AG10803 (cell line): ENCODE data around the gene TXNDC5.

Experiments
- DNase-seq: peaks from one replicate; pipeline ENCODE4 v3.0.0; 2010; ENCODE audit warnings: low read depth
- H3K4me3 ChIP-seq: 2 replicates; pipeline ENCODE4 v1.5.1; 2011; ENCODE audit warnings: mild to moderate bottlenecking, low read length, control low read depth
- TF ChIP-seq, protein P1 (sequence below): conservative IDR thresholded peaks from 2 replicates; pipeline ENCODE4 v1.5.1; 2011; ENCODE audit warnings: mild to moderate bottlenecking, low read length, control low read depth, inconsistent platforms

The TXNDC5 gene

GRCh38 chr6:7914991-7915789 lies 4.6 kb upstream of the TXNDC5 start:
- H3K4me3 ChIP-seq, result no peak overlapping the region
- peak; percentile 98 for DNase-seq
- TF ChIP-seq, protein P1, sequence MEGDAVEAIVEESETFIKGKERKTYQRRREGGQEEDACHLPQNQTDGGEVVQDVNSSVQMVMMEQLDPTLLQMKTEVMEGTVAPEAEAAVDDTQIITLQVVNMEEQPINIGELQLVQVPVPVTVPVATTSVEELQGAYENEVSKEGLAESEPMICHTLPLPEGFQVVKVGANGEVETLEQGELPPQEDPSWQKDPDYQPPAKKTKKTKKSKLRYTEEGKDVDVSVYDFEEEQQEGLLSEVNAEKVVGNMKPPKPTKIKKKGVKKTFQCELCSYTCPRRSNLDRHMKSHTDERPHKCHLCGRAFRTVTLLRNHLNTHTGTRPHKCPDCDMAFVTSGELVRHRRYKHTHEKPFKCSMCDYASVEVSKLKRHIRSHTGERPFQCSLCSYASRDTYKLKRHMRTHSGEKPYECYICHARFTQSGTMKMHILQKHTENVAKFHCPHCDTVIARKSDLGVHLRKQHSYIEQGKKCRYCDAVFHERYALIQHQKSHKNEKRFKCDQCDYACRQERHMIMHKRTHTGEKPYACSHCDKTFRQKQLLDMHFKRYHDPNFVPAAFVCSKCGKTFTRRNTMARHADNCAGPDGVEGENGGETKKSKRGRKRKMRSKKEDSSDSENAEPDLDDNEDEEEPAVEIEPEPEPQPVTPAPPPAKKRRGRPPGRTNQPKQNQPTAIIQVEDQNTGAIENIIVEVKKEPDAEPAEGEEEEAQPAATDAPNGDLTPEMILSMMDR, result no peak

- DNase-seq, result no peak
- TF ChIP-seq, protein P1, result no peak
- H3K4me3 ChIP-seq, result no peak overlapping the region
Measured at GRCh38 chr6:7914311-7914710, 3.7 kb upstream of the TXNDC5 start.

DNA sequence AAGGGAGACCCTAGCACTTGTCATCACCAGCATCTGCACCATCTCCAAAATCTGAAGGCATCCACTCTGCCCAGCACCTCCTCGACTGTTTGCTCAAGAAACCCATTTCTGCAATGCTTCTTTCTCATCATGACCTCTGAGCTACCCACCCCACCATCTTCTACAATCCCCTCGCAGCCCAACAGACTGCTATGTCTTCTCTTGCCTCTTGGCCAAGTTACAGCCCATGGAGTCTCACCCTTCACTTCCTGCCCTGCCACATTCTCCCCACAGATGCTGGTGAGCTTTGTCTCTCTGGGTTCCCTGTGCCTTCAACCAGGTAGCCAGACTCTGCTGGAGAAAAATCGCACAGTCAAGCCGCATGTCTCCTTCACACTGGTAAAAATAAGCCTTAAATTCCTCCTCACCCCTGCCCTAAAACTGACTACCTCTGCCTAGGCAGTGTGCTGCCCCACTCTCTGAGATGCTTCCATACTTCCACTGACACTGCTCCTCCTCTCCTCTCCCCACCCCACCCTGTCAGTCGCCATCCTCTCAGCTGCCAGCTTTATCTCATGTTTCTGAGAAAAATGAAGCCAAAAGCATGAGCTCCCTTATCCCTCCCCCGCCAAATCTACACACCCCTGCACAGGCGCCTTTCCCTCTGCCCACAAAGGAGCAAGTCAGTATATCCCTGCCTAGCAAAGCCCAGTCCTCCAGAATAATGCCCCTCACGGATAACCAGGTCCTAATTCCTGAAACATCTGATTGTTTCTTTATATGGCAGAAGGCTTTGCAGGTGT lies 2.3 kb upstream of the TXNDC5 start:
- DNase-seq, result no peak
- TF ChIP-seq, protein P1, result no peak
- H3K4me3 ChIP-seq, result no peak overlapping the region

DNA sequence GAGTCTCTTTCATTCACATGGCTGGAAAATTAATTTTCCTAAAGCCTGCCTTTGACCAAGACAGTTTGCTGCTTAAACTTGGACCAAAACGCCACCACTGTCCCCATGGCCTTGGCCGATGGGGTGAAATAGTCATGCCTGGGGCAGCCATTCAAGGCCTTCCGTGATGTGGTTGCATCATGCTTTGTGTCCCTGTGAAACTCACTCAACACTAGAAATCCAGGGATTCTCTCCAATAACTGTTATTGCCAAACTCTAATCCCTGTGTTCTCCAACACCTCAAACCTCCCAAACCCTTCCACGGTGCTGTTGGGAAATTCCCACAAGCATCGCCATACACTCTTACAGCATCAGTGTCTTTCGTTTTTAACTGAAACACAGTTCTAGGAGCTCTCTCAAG lies 1.4 kb upstream of the TXNDC5 start:
- DNase-seq, result peak; percentile 42

DNA sequence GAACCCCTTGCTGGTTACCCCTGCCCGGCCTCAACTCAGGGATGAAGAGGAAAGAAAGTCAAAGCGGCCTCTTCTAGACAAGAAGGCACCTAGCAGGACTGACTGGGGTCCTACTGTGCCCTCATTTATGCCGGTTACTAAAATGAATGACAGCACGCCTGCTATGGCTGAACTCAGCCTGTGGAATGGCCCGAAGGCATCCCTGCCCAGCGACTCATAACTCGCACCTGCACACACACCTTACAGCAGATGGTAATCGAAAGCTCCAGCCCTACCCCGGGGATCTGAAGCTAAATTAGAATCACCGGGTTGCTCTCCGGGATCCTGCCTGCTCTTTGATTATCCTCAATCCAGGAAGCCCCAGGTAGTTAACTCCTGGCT lies 747 bp upstream of the TXNDC5 start:
- TF ChIP-seq, protein P1, result no peak
- peak overlapping the region; percentile 68 for H3K4me3 ChIP-seq
- DNase-seq, result no peak

More for the DNA sequence above, 1.4 kb upstream of the TXNDC5 start:
- no peak overlapping the region for H3K4me3 ChIP-seq
- TF ChIP-seq, protein P1, result no peak

- peak overlapping the region; percentile 78 for H3K4me3 ChIP-seq
- DNase-seq, result peak; percentile 14
- TF ChIP-seq, protein P1, result no peak
Measured at GRCh38 chr6:7910298-7910653, 312 bp downstream of the TXNDC5 start.
